Heart left ventricle (tissue), 16 donors: ENCODE data around the gene A3GALT2. TPM values are rescaled to one million over a fixed set of nuclear protein-coding genes. Genes with fewer than 3 reads are reported as not detected.

Experiments used
- ATAC-seq, 4 donors: fragments of 200-7000 bp; cut with Tn5 transposase; one replicate each; pipeline ENCODE4 v1.9.1; 2020 to 2022; ENCODE audit warnings: moderate library complexity in 4 of 4, mild to moderate bottlenecking in 3 of 4, moderate number of reproducible peaks in 1 of 4
- DNase-seq, 5 donors: peaks; one replicate each; pipeline ENCODE4 v3.0.0-alpha.2; 2020
- H3K27ac ChIP-seq, 12 donors: fragments of 200-600 bp; sonication (generic) in 4 of 12; one replicate each; pipeline versions ENCODE4 v1.5.0 to v1.8.0; 2016 to 2022; ENCODE audit warnings: mild to moderate bottlenecking in 2 of 12
- H3K27me3 ChIP-seq, 9 donors: fragments of 200-600 bp; sonication (generic) in 2 of 9; one replicate each; pipeline versions ENCODE4 v1.5.1 to v1.8.0; 2016 to 2022; ENCODE audit warnings: mild to moderate bottlenecking in 3 of 9
- H3K36me3 ChIP-seq, 9 donors: fragments of 200-600 bp; sonication (generic) in 2 of 9; one replicate each; pipeline versions ENCODE4 v1.5.0 to v1.8.0; 2018 to 2022; ENCODE audit warnings: mild to moderate bottlenecking in 2 of 9
- H3K4me1 ChIP-seq, 12 donors: fragments of 200-600 bp; sonication (generic) in 4 of 12; one replicate each; pipeline versions ENCODE4 v1.5.0 to v1.8.0; 2016 to 2022; ENCODE audit warnings: mild to moderate bottlenecking in 3 of 12
- H3K4me3 ChIP-seq, 12 donors: fragments of 200-600 bp; sonication (generic) in 4 of 12; one replicate each; pipeline versions ENCODE4 v1.5.0 to v1.8.0; 2017 to 2022; ENCODE audit warnings: mild to moderate bottlenecking in 9 of 12, moderate library complexity in 4 of 12
- H3K9me3 ChIP-seq, 12 donors: fragments of 200-600 bp; sonication (generic) in 4 of 12; one replicate each; pipeline versions ENCODE4 v1.5.0 to v1.8.0; 2016 to 2022; ENCODE audit warnings: mild to moderate bottlenecking in 1 of 12
- POLR2A ChIP-seq, 2 donors: fragments of 450-650 bp; IDR thresholded peaks; one replicate each; pipeline ENCODE4 v1.6.1; 2017; ENCODE audit warnings: antibody characterized with exemption in 2 of 2, mild to moderate bottlenecking in 2 of 2, moderate library complexity in 2 of 2
- WGBS, 4 donors: extraction: QIAGEN DNeasy Blood & Tissue Kit in 2 of 4; methylation state at CpG; one replicate each; pipeline versions ENCODE4 v1.1.5 to v1.1.7; 2013 to 2018; 5-methylcytosine and 5-hydroxymethylcytosine counted together
- intact Hi-C, 10 donors: fragments of 100-400 bp; cut with DNase I; formaldehyde crosslinking; loops; one replicate each; pipeline versions ENCODE4 v1.11.1 to v1.14.2; 2022
- polyA plus RNA-seq, 2 donors: library from polyadenylated mRNA; stranded (reverse); fragments of 200-250 nt; gene quantifications; one replicate each; pipeline ENCODE4 v1.2.3, GENCODE V29; 2013
- total RNA-seq, 9 donors: library from RNA; depleted of rRNA in 2 of 9; stranded (reverse); fragments of >200 nt in 2 of 9; fragmentation: NEBNext Ultra II Directional in 3 of 9; extraction: Animal tissue kit (Norgen Biotek cat#: 25700) in 3 of 9; gene quantifications; one replicate each; pipeline versions ENCODE4 v1.1.0 to v1.2.4, GENCODE V29; 2016 to 2023
- TF ChIP-seq, protein P1 (sequence below), 12 donors: fragments of 200-600 bp; sonication (generic) in 4 of 12; IDR thresholded peaks; one replicate each; pipeline versions ENCODE4 v1.5.0 to v1.8.0; 2018 to 2022; ENCODE audit warnings: antibody characterized with exemption in 12 of 12, mild to moderate bottlenecking in 5 of 12
- donor health status: ischemic (EF 13 %, LVEDD 7.1; RV severe dilation, severe dysfunction).
- donor health status: healthy with polysubstance abuse.
- donor health status: DM: no; HTN: yes; CAD: no.
- donor health status: DM: no; HTN: no; CAD: no.
- donor health status: ischemic (EF 25% LVEDD 6.9; RV normal size, moderate dysfunction).
- donor health status: ischemic (EF 25% LVEDD 5.7; RV mildly dilated, moderate dysfunction).
- donor health status: healthy.
- donor health status: DM: yes; HTN: yes; CAD: no.
- donor health status: ischemic (EF 35%, LVEDD 5.7; RV mildly dilated, moderate dysfunction).
- donor health status: nonischemic (EF 11% LVEDD 7.7; RV severe dilation, severe dysfunction).
- donor health status: DM: yes; HTN: yes; CAD: no.
- donor health status: PGD.
- donor health status: ischemic (EF 29% LVEDD 5.4; RV normal size, mild dysfunction).
- donor health status: nonischemic (EF 23%, LVEDD 6.1; RV moderate dilation, normal function).

The A3GALT2 gene
- total and polyA plus RNA-seq, 11 donors: 0.40 TPM; not detected in 10

- H3K27ac ChIP-seq: peak overlapping the region; percentile 81 to 100 (median 98)
- DNase-seq (no peak), ATAC-seq (peak in 3 of 4 donors; percentile 8 to 39 (median 17))
- H3K4me3 ChIP-seq: peak overlapping the region in 6 of 12 donors; percentile 15 to 30 (median 19)
- WGBS, 4 donors: 4 to 9% (median 9%) methylated on average over 1 of the region's 1 CpG
- no peaks in the 10 kb centered on the region for H3K27me3 ChIP-seq
- peaks cover 53 to 100% (median 98%) of the 10 kb centered on the region in 12 donors for H3K4me1 ChIP-seq
- H3K36me3 ChIP-seq: peaks cover 0 to 42% (median 18%) of the 10 kb centered on the region in 9 donors
- no peaks in the 10 kb centered on the region for H3K9me3 ChIP-seq
- intact Hi-C loops: no loop called here
- TF ChIP-seq, protein P1, sequence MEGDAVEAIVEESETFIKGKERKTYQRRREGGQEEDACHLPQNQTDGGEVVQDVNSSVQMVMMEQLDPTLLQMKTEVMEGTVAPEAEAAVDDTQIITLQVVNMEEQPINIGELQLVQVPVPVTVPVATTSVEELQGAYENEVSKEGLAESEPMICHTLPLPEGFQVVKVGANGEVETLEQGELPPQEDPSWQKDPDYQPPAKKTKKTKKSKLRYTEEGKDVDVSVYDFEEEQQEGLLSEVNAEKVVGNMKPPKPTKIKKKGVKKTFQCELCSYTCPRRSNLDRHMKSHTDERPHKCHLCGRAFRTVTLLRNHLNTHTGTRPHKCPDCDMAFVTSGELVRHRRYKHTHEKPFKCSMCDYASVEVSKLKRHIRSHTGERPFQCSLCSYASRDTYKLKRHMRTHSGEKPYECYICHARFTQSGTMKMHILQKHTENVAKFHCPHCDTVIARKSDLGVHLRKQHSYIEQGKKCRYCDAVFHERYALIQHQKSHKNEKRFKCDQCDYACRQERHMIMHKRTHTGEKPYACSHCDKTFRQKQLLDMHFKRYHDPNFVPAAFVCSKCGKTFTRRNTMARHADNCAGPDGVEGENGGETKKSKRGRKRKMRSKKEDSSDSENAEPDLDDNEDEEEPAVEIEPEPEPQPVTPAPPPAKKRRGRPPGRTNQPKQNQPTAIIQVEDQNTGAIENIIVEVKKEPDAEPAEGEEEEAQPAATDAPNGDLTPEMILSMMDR (IDR thresholded peaks at IDR 0.05): no peak
- no peak for TF ChIP-seq POLR2A (IDR thresholded peaks at IDR 0.05)
Observed at GRCh38 chr1:33338048-33338439, 17.1 kb upstream of the A3GALT2 start.

GRCh38 chr1:33337441-33337840 lies 16.5 kb upstream of the A3GALT2 start:
- Histone ChIP-seq H3K36me3 (peaks cover 0 to 42% (median 18%) of the 10 kb centered on the region in 9 donors), H3K4me1 (peaks cover 51 to 100% (median 98%) of the 10 kb centered on the region in 12 donors), H3K4me3 (no peak overlapping the region), H3K9me3 (no peaks in the 10 kb centered on the region), H3K27me3 (no peaks in the 10 kb centered on the region), H3K27ac (peak overlapping the region in 11 of 12 donors; percentile 81 to 100 (median 98))
- intact Hi-C loops: no loop called here
- ATAC-seq (no peak), DNase-seq (no peak)
- TF ChIP-seq, protein P1 (IDR thresholded peaks at IDR 0.05): no peak
- 71 to 87% (median 80%) methylated on average over 6 of the region's 6 CpGs for WGBS, 4 donors

- H3K4me3 ChIP-seq: no peak overlapping the region
- DNase-seq (no peak), ATAC-seq (no peak)
- H3K27ac ChIP-seq: peak overlapping the region in 9 of 12 donors; percentile 15 to 100 (median 94)
- peaks cover 0 to 44% (median 23%) of the 10 kb centered on the region in 9 donors for H3K36me3 ChIP-seq
- peaks cover 46 to 100% (median 98%) of the 10 kb centered on the region in 12 donors for H3K4me1 ChIP-seq
- H3K9me3 ChIP-seq: no peaks in the 10 kb centered on the region
- TF ChIP-seq, protein P1 (IDR thresholded peaks at IDR 0.05): no peak
- TF ChIP-seq POLR2A (IDR thresholded peaks at IDR 0.05): no peak
- no peaks in the 10 kb centered on the region for H3K27me3 ChIP-seq
- 46 to 53% (median 50%) methylated on average over 9 of the region's 9 CpGs for WGBS, 4 donors
- intact Hi-C loops: no loop called here
Observed at GRCh38 chr1:33336580-33336979, 15.7 kb upstream of the A3GALT2 start.

DNA sequence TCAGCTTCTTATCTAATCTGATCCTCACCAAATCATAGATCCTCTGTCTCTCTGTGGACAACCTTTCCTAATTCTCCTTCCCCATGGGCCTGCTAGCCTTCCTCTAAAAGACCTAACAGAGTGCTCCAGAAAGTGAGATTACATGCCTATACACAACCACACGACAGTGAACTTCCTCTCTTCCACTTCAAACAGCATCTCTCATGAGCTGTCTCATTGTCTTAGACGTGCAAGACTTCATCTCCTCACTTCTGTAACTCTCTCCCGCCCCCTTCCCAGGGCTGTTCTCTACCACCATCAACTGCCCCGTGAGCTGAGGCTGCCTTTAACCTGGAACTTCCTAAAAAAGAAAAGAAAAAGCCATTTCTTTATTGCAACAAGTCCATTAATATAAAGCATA lies 14.1 kb upstream of the A3GALT2 start:
- H3K9me3 ChIP-seq: no peaks in the 10 kb centered on the region
- peaks cover 0 to 52% (median 35%) of the 10 kb centered on the region in 9 donors for H3K36me3 ChIP-seq
- 31 to 37% (median 34%) methylated on average over 4 of the region's 4 CpGs for WGBS, 4 donors
- no peak for TF ChIP-seq POLR2A (IDR thresholded peaks at IDR 0.05)
- TF ChIP-seq, protein P1 (IDR thresholded peaks at IDR 0.05): no peak
- H3K4me1 ChIP-seq: peaks cover 40 to 98% (median 89%) of the 10 kb centered on the region in 12 donors
- peak overlapping the region; percentile 29 to 98 (median 76) for H3K27ac ChIP-seq
- no peak for ATAC-seq
- H3K27me3 ChIP-seq: no peaks in the 10 kb centered on the region
- peak overlapping the region in 1 of 12 donors; percentile 0 for H3K4me3 ChIP-seq
- no peak for DNase-seq
- intact Hi-C loops: loop anchor here in 1 of 10 donors (2.0 kb wide), 1 partner anchor 34 kb away; no protein-coding TSS in a partner anchor
